HepG2 (cell line): ENCODE results near the gene RAI14. TPM values are rescaled to one million over a fixed set of nuclear protein-coding genes. Genes with fewer than 3 reads are reported as not detected.

Source experiments
- ARID5B ChIP-seq: IDR thresholded peaks from 2 replicates; pipeline ENCODE4 v1.4.0; 2020; ENCODE audit warnings: mild to moderate bottlenecking, missing genetic modification reagents
- ARNTL ChIP-seq: sonication (generic); formaldehyde crosslinking; IDR thresholded peaks from 2 replicates; pipeline ENCODE4 v1.4.0; 2020; ENCODE audit warnings: mild to moderate bottlenecking, missing genetic modification reagents
- ATAD3A ChIP-seq: sonication (generic); formaldehyde crosslinking; IDR thresholded peaks from 2 replicates; pipeline ENCODE4 v1.4.0; 2020; ENCODE audit warnings: missing genetic modification reagents
- CSRNP1 ChIP-seq: sonication (generic); formaldehyde crosslinking; IDR thresholded peaks from 2 replicates; pipeline ENCODE4 v1.8.1; 2023; ENCODE audit warnings: mild to moderate bottlenecking, missing genetic modification reagents
- IKZF5 ChIP-seq: IDR thresholded peaks from 2 replicates; pipeline ENCODE4 v1.6.1; 2018; ENCODE audit warnings: missing genetic modification reagents, mild to moderate bottlenecking, missing compliant biosample characterization
- POLR2AphosphoS5 ChIP-seq: IDR thresholded peaks from 2 replicates; pipeline ENCODE4 v1.6.1; 2012; ENCODE audit warnings: low read depth, low read length
- RARA ChIP-seq: IDR thresholded peaks from 2 replicates; pipeline ENCODE4 v1.6.1; 2016; ENCODE audit warnings: missing genetic modification reagents, missing compliant biosample characterization
- SP140L ChIP-seq: sonication (generic); formaldehyde crosslinking; IDR thresholded peaks from 2 replicates; pipeline ENCODE4 v1.4.0; 2020; ENCODE audit warnings: missing genetic modification reagents, borderline replicate concordance
- ZGPAT ChIP-seq: IDR thresholded peaks from 2 replicates; pipeline ENCODE4 v1.6.1; 2016; ENCODE audit warnings: mild to moderate bottlenecking
- ZHX2 ChIP-seq, 2 experiments: sonication (generic) in 1 of 2; formaldehyde crosslinking in 1 of 2; IDR thresholded peaks; 2 replicates each; pipeline versions ENCODE4 v1.6.1 to v1.9.0; 2014 to 2022; ENCODE audit warnings: antibody characterized with exemption in 1 of 2, borderline replicate concordance in 1 of 2, inconsistent platforms in 1 of 2, low read depth in 1 of 2, missing genetic modification reagents in 1 of 2
- ZNF224 ChIP-seq: sonication (generic); formaldehyde crosslinking; IDR thresholded peaks from 2 replicates; pipeline ENCODE4 v1.5.0; 2020; ENCODE audit warnings: mild to moderate bottlenecking, missing genetic modification reagents
- ZNF549 ChIP-seq: sonication (generic); formaldehyde crosslinking; IDR thresholded peaks from 2 replicates; pipeline ENCODE4 v1.5.0; 2020; ENCODE audit warnings: missing genetic modification reagents
- ZNF580 ChIP-seq: IDR thresholded peaks from 2 replicates; pipeline ENCODE4 v1.6.1; 2016; ENCODE audit warnings: low read depth, borderline replicate concordance
- ZSCAN12 ChIP-seq: sonication (generic); formaldehyde crosslinking; IDR thresholded peaks from 2 replicates; pipeline ENCODE4 v1.9.0; 2021; ENCODE audit warnings: mild to moderate bottlenecking, missing genetic modification reagents
- polyA plus RNA-seq, 8 experiments: library from polyadenylated mRNA; depleted of rRNA in 3 of 8; stranded (reverse) in 7 of 8; unstranded in 1 of 8; fragments of >200 nt; fragmentation: Illumina TruSeq in 4 of 8; extraction: Trizol in 4 of 8; gene quantifications; 2 replicates each; pipeline versions ENCODE4 v1.2.1 to v1.2.3, GENCODE V29; 2011 to 2016; ENCODE audit warnings: low read depth in 4 of 8, missing spikeins in 1 of 8, mixed read lengths in 1 of 8; ENCODE audit not compliant: insufficient read depth in 1 of 8
- total RNA-seq, 5 experiments: library from RNA; depleted of rRNA; stranded (reverse); fragments of >200 nt; fragmentation: Illumina TruSeq; extraction: Trizol; gene quantifications; 2 replicates each; pipeline ENCODE4 v1.2.3, GENCODE V29; 2016; ENCODE audit warnings: low read depth in 1 of 5

The RAI14 gene
- total and polyA plus RNA-seq, 2 of the 13 experiments (the other 11 are each of a cell fraction or from before 2014, with no cell fraction given), result 12.6 to 18.2 TPM

GRCh38 chr5:34686762-34687268, 30.7 kb downstream of the RAI14 start (continued):
- 0 out of 2 replicates have a peak, but pooled peaks have one; percentile 18 for TF ChIP-seq RARA (CRISPR knock-in tag)
- no peak for TF ChIP-seq ZNF549 (CRISPR knock-in tag)
- TF ChIP-seq POLR2AphosphoS5, result no peak
- TF ChIP-seq ZNF224 (CRISPR knock-in tag), result no peak
- TF ChIP-seq IKZF5 (CRISPR knock-in tag), result 0 out of 2 replicates have a peak, but pooled peaks have one; percentile 36
- TF ChIP-seq ZSCAN12 (CRISPR knock-in tag), result no peak
- no peak for TF ChIP-seq CSRNP1 (CRISPR knock-in tag)
- no peak for TF ChIP-seq ZNF580 (CRISPR knock-in tag)
- no peak for TF ChIP-seq ZHX2 (IDR thresholded peaks at IDR 0.05; ENCODE audit: low read depth)
- no peak for TF ChIP-seq ZHX2 (CRISPR knock-in tag; IDR thresholded peaks at IDR 0.05; ENCODE audit: borderline replicate concordance)
- TF ChIP-seq ATAD3A (CRISPR knock-in tag), result no peak
- no peak for TF ChIP-seq ARNTL
- no peak for TF ChIP-seq SP140L
- TF ChIP-seq ZGPAT (CRISPR knock-in tag), result 0 out of 2 replicates have a peak, but pooled peaks have one; percentile 20
- TF ChIP-seq ARID5B (CRISPR knock-in tag), result peak; percentile 48; the same call in 1 of the 2 replicates
